Measurements from ENCODE around the gene TRIM52. TPM values are rescaled to one million over a fixed set of nuclear protein-coding genes. Genes with fewer than 3 reads are reported as not detected.

The TRIM52 gene
- total and polyA plus RNA-seq, 10 of the 15 experiments (the other 5 are each of a cell fraction or from before 2014, with no cell fraction given), result 1.4 to 24.3 (median 8.1) TPM

- SMC1A ChIA-PET (ENCODE audit: uncharacterized antibody, unreplicated experiment), result interaction anchor here (0.8 to 1.1 kb wide), 3 partner anchors 9 to 21 kb away, joined by 3 read pairs; no protein-coding TSS in a partner anchor
- no peaks in the 10 kb centered on the region for H3K27me3 ChIP-seq (replicated peaks in 1 of 2; ENCODE audit: control insufficient read depth in 2 of 2, insufficient read depth in 2 of 2, low read length in 1 of 2)
- peak overlapping the region; percentile 15; the same call in 1 of the 2 replicates for H3K4me2 ChIP-seq (ENCODE audit: control insufficient read depth, insufficient read depth)
- no peak for DNase-seq (ENCODE audit: low read depth, low spot score)
- intact Hi-C loops (cut with micrococcal nuclease; ENCODE audit: unreplicated experiment), result no loop called here
- peaks cover 17% of the 10 kb centered on the region for H4K20me1 ChIP-seq (ENCODE audit: control insufficient read depth, insufficient read depth)
- CTCF ChIA-PET, result interaction anchor here (0.6 to 1.8 kb wide), 3 partner anchors 10 to 44 kb away, joined by 3 to 6 read pairs (median 3); no protein-coding TSS in a partner anchor
- no peak overlapping the region for H3K27ac ChIP-seq (ENCODE audit: control insufficient read depth, insufficient read depth)
- peaks cover 11% of the 10 kb centered on the region for H3K4me1 ChIP-seq (ENCODE audit: control insufficient read depth, insufficient read depth, low read length)
- POLR2A ChIA-PET, result interaction anchor here (0.9 to 1.2 kb wide), 3 partner anchors 11 to 38 kb away, joined by 3 to 4 read pairs (median 4); no protein-coding TSS in a partner anchor
- RAD21 ChIA-PET (ENCODE audit: unreplicated experiment), result interaction anchor here (0.6 kb wide), 1 partner anchor 23 kb away, joined by 3 read pairs; no protein-coding TSS in a partner anchor
- peak; percentile 59; the same call in 1 of the 2 replicates for TF ChIP-seq POLR2AphosphoS5 (IDR thresholded peaks at IDR 0.05; ENCODE audit: low read length)
- TF ChIP-seq POLR2AphosphoS2 (IDR thresholded peaks at IDR 0.05; ENCODE audit: low read depth, low read length), result 0 out of 2 replicates have a peak, but pooled peaks have one; percentile 13
- TF ChIP-seq, protein P1, sequence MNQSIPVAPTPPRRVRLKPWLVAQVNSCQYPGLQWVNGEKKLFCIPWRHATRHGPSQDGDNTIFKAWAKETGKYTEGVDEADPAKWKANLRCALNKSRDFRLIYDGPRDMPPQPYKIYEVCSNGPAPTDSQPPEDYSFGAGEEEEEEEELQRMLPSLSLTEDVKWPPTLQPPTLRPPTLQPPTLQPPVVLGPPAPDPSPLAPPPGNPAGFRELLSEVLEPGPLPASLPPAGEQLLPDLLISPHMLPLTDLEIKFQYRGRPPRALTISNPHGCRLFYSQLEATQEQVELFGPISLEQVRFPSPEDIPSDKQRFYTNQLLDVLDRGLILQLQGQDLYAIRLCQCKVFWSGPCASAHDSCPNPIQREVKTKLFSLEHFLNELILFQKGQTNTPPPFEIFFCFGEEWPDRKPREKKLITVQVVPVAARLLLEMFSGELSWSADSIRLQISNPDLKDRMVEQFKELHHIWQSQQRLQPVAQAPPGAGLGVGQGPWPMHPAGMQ (IDR thresholded peaks at IDR 0.05; ENCODE audit: borderline replicate concordance), result no peak
- TF ChIP-seq, protein P2, sequence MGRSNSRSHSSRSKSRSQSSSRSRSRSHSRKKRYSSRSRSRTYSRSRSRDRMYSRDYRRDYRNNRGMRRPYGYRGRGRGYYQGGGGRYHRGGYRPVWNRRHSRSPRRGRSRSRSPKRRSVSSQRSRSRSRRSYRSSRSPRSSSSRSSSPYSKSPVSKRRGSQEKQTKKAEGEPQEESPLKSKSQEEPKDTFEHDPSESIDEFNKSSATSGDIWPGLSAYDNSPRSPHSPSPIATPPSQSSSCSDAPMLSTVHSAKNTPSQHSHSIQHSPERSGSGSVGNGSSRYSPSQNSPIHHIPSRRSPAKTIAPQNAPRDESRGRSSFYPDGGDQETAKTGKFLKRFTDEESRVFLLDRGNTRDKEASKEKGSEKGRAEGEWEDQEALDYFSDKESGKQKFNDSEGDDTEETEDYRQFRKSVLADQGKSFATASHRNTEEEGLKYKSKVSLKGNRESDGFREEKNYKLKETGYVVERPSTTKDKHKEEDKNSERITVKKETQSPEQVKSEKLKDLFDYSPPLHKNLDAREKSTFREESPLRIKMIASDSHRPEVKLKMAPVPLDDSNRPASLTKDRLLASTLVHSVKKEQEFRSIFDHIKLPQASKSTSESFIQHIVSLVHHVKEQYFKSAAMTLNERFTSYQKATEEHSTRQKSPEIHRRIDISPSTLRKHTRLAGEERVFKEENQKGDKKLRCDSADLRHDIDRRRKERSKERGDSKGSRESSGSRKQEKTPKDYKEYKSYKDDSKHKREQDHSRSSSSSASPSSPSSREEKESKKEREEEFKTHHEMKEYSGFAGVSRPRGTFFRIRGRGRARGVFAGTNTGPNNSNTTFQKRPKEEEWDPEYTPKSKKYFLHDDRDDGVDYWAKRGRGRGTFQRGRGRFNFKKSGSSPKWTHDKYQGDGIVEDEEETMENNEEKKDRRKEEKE (IDR thresholded peaks at IDR 0.05), result no peak
- peak; percentile 48 for TF ChIP-seq POLR2A (IDR thresholded peaks at IDR 0.05; ENCODE audit: low read depth, low read length)
- no peak for TF ChIP-seq SUPT20H (IDR thresholded peaks at IDR 0.05; ENCODE audit: borderline replicate concordance, control insufficient read depth, low read depth, low read length)
- TF ChIP-seq BACH1 (IDR thresholded peaks at IDR 0.05; ENCODE audit: borderline replicate concordance), result no peak
- ATAC-seq, result no peak
- WGBS (ENCODE audit: insufficient coverage, insufficient replicate concordance, low lambda C conversion rate, missing lambda C conversion rate), result 88% methylated on average over 9 of the region's 9 CpGs
- peak overlapping the region; percentile 18; the same call in 1 of the 2 replicates for H3K4me3 ChIP-seq
- no peak for FAIRE-seq
- no peak overlapping the region for H2AFZ ChIP-seq (ENCODE audit: control insufficient read depth, low read depth, low read length)
- in situ Hi-C loops (cut with MboI), result no loop called here
- peaks cover 47 to 52% of the 10 kb centered on the region in 2 experiments for H3K36me3 ChIP-seq (ENCODE audit: control insufficient read depth in 2 of 2, insufficient read depth in 2 of 2, low read length in 1 of 2)
- H3K79me2 ChIP-seq (ENCODE audit: control insufficient read depth, insufficient read depth, low read length), result peaks cover 58% of the 10 kb centered on the region
- BruUV-seq (replicated peaks), result no TSS peak
- no peaks in the 10 kb centered on the region for H3K9me3 ChIP-seq (replicated peaks; ENCODE audit: control insufficient read depth, insufficient read depth, low read length)
- no peak overlapping the region for H3K9ac ChIP-seq (ENCODE audit: control insufficient read depth, insufficient read depth, low read length)
Measured at GRCh38 chr5:181239062-181239663, 21.8 kb downstream of the TRIM52 start.

Data from GM12878 (cell line).